CD4-positive, alpha-beta T cell treated with Interleukin-15 for 4 hours (primary cell): Measurements from ENCODE around the gene IFIT3.
A peak's percentile ranks its signal among the peaks of the same experiment; 100 is the strongest.

Source experiments
- DNase-seq: peaks from one replicate; pipeline ENCODE4 v3.0.0-alpha.2; 2020; ENCODE audit warnings: low spot score

The IFIT3 gene

DNA sequence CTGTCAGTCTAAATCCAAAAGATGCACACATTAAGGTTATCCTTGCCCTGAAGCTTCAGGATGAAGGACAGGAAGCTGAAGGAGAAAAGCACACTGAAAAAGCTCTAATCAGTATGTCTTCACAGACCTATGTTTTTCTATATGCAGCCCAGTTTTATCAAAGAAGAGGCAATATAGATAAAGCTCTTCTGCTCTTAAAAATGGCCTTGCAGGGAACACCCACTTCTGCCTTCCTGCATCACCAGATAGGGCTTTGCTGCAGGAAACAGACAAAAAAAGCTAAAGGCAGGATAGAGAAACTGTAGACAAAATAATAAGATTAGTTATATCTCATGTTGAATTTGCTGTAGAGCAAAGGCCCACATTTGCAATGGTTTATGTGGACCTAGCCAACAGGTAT lies 35.1 kb downstream of the IFIT3 start:
- no peak for DNase-seq

DNA sequence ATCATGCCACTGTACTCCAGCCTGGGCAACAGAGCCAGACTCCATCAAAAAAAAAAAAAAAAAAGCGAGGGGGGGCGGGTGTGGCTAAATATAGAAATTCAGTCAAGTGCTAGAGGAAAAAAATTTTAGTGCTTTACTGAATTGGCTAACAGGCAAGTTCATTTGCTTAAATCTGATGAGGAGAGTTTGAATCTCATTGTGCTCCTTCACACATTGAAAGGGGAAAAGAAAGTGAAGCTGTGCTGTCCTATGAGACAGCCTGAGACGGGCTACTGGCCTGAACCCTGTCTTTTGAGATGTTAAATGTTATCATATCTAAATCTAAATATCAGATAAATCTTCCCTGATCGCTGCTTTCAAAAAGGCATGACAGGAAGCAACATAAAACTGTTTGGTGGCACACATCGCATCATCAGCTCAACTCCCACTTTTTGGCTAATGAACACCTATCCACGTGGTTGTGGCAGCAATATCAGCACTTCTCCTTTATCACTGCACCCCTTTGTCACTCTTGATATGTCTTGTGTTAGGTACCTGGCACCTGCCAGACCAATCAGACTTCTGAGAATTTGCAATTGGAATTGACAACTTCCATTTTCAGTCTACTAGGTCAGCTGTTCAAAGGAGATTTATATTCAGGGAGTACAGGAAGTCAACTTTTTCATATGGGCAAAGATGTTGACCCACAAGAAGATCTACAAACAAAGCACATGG lies 36.1 kb downstream of the IFIT3 start:
- DNase-seq, result no peak

DNA sequence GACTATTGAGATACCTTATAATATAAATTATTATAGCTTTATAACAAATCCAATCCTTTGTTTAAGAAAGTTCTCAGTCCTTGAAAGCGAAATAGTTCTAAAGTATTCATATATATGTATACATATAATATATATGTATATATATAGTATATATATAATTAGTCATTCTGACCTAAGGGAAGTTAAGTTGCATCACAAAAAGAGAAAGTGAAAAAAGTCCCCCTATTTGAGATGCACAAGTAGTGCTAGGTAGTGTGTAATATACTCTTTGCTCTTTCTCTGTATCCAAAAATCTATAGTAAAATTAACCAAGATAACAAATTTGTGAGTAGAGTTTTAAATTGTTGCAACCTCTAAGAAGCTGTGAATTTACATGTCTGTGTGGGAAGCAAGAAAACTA lies 36.7 kb downstream of the IFIT3 start:
- DNase-seq, result no peak

DNA sequence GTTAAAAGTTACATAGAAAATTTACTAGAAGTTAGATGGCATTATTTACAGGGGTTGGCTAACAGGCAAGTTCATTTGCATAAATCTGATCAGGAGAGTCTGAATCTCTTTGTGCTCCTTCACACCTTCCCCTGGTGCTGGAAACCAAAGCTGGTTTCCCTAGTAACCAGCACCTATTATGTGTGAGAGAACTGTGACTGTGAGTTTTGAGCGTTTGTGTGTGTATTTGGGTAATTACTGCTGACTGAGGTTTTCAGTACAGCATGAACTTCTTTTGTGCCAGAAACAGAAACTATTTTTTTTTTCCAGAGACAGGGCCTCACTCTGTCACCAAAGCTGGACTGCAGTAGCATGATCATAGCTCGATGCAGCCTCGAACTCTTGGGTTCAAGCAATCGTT lies 39.7 kb downstream of the IFIT3 start:
- DNase-seq, result peak; percentile 66

DNA sequence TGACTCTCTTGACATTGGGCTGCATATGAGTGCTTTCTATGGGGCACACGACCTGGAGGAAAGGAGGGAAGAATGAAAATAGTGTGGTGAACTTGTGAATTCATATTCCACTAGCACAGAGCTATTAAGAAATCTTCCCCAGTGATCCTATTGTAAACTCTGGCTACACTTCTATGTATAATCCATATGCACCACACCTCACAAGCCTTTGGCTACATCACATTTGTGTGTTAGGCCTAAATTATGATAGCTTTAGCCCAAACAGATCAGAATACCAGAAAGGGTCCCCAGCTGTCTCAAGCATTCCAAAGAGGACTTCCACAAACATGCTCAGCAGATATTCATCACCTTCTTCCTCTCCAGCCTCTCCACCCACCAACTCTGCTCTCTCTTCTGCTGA lies 40.3 kb downstream of the IFIT3 start:
- no peak for DNase-seq

DNA sequence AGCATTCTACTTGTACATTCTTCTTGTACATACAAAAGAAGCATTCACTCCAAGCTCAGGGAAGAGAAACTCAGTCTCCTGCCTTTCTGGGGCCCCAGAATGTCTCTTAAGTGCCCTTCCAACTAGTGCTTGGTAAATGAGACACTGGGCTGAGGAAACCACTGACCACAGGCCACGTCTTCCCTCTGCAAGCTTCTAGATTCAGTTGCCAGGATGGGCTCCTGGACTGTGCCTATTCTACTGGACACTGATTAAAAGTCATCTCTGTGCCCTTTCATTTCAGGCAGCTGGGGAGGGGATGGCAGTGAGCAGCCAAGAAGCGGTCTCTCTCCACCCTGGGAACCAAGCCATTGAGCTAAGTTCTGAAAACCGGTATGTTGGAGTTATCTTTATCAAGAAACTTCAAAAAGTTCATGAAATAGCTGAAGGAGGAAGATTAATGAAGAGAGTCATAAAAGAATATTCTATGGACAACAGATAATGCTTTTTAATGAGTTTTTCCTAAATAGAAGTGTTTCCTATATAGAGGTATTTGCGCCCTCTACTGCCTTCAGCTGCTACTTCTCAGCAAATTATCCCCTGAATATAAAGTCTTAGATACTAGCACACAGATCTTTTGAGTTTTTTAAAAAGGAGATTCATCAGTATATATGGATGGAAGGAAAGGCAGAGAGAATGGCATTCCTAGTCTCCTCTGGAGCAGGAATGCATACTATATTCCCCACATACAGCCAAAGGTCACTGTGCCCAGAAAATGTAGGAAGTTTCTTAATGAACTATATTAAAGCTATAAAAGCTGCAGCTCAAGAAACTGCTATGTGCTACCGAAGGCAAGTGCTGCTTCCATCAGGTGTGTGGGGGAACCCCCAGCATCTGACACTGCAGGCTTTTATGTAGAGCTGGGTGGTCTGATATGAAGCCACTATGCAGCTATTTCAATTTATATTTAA lies 41.6 kb downstream of the IFIT3 start:
- peak; percentile 33 for DNase-seq

DNA sequence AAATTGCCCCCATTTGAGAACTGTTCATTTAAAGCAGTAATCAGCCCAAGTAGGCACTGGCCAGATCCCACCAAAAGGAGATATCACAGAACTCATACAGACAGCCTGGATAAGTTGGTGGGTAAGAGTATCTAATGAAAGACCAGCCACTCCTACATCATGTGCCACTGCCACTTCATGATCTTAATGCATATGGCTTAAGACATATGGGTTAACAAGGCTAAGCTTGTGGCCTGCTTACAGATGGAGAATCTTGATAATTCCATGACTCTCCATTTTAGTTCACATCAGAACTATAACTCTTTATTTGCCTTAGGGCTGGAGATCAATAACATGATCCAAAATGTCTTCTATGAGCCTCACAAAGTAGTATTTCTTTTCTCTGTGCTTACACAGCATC lies 43.3 kb downstream of the IFIT3 start:
- no peak for DNase-seq

DNA sequence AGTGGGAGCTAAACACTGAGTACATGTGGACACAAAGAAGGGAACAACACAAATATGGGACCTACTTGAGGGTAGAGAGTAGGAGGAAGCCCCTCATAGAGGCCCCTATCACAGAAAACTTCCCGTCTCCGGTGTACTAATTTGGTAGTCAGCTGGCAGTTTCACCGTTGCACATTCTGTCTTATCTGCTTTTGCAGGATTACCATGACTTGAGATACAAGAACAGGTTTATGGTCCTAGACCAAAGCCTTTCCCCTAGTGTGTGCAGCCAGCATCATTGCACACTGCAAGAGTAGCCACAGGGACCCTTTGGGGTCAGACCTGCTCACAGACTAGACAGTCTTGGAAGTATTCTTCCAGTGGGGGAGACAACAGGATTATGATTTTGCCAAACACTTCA lies 44.2 kb downstream of the IFIT3 start:
- no peak for DNase-seq

DNA sequence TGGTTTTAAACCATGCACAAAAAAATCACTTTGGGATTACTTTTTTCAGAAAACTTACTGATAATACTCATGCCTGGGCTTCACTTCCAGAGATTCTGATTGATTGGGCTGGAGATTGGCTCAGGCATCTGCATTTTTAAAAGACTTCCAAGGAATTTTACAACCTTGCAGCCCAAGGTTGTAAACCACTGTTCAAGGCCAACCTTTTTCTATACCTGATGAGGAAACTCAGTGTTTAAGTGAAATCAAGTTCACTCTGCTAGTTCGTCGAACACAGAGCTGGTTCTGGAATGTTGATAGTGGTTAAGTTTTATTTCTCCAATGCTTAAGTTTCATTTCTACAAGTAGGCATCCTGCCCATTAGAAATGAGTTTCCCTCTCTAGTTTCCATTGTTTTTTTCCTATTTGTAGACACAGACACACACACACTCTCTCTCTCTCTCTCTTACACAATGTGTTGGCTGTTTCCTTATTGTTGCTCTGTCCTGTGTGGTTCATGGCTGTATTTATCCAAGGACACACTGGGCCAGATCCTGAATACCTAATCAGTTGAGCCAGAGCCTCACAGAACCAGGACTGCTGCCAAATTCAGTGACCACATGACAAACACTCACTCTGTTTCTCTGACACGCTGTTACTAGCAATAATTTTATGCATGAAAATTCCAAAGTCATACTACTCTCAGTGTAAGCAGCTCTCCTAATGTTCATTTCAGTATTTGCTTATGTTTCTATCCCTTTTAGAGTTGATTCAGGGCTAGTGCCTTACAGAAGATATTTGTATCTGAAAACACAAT lies 46.3 kb downstream of the IFIT3 start:
- DNase-seq, result no peak

DNA sequence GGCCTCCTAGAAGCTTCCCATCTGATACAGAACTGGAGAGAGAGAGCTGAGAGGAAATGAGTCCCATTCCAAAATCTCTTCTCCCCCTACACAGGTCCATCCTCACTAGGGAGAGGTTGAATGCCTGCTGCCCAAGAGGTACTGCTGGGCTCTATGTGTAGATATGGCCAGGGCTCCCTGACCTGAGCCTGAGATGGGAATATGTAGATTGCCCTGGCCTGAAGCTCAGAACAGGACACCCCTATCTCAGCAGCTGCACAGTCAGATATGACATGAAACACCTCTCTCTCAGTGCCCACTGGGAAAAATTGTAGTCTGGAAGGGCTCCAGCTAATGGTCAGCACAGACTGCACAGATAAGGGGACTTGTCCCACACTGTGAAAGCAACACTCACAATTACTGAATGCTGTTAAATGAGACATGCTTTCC lies 46.9 kb downstream of the IFIT3 start:
- no peak for DNase-seq

DNA sequence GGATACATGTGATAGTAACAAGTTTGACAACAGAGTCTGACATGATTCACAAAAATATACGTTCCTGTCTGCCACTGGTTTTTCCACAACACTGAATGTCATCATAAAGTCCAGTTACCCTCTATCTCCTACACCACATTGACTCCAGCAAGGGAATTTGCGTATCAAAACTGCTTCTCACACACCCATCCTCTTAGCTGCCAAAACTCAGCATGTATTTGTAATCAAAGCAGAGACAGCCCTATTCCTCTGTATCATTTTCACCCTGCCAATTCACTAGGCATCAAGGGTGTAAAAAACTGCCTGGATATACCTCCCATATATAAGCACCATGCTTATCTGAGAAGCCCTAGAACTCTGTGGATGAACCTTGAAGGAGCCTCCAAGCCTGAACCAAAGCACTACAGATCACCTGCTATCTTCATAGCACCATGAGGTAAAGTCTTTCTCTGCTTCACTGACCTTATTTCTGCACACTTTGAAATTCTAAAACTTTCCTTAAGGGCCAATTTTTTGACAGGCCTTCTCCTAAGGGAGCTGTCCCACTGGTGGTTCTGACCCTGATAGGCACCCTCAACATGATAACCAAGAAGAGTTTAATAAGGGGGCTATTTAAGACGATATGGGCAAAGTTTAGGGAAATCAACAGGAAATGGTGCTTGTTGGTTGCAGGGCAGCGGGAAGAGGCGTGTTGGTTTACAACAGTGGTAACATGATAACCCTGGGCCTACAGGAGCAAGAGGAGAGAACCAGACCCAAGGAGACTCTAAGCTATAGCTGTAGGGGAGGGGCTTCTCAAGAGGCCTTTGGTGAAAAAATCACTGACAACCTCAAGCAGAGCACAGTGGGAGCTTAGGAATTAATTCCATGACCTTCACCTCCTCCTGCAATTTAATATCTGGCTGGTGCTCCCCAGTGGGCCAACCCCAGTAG lies 50.2 kb downstream of the IFIT3 start, which contains the start of gene IFIT1B:
Gene IFIT1B, plus strand, starts transcription at position 352 of the 933 bp plus-strand sequence. Its CDS starts 80 bp downstream, at position 432.
- no peak for DNase-seq

DNA sequence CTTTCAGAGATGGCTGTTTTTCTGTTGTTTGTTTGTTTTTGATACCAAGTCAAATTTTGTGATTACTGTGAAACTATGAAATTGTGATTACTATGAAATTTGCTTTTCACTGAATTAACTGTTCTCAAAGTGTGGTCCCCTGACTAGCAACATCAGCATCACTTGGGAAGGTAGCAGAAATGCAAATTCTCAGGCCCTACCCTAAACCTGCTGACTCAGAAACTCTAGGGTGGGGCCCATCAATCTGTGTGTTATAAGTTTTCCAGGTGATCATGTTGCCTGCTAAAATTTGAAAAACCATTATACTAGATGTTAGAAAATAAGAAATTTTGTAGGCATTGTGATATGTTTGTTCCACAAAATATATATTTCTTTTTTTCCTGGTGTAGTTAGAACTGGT lies 51.3 kb downstream of the IFIT3 start:
- no peak for DNase-seq

DNA sequence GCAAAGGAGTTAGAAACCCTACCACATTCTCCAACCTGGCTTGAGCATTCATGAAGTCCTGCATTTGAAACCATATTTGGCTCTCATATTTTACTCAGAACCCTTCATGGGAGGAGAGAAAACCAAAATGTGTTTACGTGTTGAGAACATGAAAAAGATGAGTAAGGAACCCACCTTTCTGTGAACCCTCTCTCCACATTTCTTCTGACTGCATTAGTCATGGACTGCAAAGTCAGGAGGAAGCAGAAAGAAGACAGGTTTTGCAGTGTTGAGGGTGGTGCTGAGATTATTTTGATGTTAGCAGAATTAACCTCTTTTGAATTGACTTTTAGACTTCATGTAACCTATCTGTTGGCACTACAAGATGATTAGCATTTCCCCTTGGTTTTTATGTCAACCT lies 55.0 kb downstream of the IFIT3 start:
- no peak for DNase-seq

DNA sequence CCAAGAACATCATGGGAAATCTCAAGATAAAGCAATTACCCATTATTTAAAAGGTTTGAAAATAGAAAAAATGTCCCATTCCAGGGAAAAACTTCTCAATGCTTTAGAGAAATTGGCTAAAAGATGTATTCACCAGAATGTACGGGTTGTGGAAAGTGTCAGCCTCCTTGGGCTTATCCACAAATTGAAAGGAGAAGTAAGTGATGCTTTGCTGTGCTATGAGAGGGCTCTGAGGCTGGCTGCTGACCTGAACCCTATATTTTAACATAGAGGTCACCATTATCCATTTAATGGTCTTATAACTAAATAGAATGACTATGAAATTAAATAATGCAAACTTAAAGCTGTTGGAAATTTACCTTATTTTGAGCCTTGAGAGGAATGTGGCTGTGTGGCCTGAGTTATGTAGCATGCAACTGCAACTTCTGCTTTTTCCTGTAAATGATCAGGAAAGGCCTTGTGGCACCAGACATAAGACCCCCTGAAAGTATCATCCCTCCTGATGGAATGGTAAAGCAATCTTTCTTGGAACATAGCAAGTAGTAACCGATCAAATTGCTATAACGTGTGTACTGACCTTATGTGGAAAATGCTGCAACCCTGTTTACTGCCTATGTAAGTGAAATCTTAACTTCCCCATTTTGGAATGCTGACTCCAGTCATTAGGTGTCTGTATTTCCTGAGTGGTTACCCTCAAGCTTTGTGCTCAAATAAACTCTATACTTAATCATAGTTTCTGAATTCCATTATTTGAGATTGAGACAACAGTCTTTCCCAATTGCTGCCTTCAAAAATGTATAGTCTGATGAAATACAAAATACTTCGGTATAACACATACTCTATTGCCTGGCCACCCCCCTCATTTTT lies 56.9 kb downstream of the IFIT3 start:
- no peak for DNase-seq

DNA sequence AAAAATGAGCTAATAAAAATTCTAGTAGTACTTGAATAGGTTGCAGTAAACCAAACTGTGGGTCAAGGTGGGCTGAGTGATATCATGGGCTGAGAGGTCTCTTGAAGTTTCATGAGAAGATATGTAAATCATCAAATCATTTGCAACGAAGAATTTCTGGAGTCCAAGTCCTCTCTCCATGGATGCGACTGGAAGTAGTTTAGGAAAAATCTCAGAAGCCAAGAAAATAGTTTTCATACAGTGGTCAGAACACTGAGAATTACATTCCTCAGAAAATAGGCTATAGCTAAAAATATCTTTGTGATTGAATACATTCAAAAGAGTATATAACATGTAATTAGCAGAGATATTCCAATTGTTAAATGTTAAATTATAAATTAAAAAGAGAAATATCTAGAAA lies 61.0 kb downstream of the IFIT3 start:
- no peak for DNase-seq

DNA sequence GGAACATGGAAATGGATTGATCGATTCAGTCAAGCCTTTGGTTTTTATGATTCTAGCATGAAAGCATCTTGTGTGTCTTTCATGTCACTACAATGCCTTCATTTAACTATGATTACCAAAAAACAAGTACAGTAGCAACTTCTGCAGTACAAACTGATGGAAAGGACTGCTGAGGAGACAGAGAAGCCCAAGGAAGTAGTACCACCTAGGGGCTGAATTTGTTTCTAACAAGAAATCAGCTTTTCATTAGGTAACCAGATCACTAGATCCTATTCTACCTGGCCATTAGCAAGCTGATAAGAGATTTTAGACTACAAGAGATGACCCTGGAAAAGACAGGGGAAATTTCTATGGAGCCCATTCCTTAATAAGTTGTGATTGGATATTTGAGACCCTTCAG lies 61.5 kb downstream of the IFIT3 start:
- DNase-seq, result peak; percentile 31
